Upper lobe of left lung (tissue), 4 donors: ENCODE results near the gene CCDC57.

Experiments
- POLR2A ChIP-seq, 4 donors: fragments of 450-650 bp; IDR thresholded peaks; one replicate each; pipeline ENCODE4 v1.5.1; 2016 to 2017; ENCODE audit warnings: antibody characterized with exemption in 4 of 4, mild to moderate bottlenecking in 2 of 4
- POLR2AphosphoS5 ChIP-seq, 2 donors: sonication (generic); formaldehyde crosslinking; IDR thresholded peaks; one replicate each; pipeline ENCODE4 v1.5.1; 2017; ENCODE audit warnings: antibody characterized with exemption in 2 of 2
- TF ChIP-seq, protein P1 (sequence below), 6 experiments: fragments of 450-650 bp in 4 of 6; fragments of 200-600 bp in 2 of 6; sonication (generic) in 2 of 6; IDR thresholded peaks; one replicate each; pipeline ENCODE4 v1.5.1; 2016 to 2019; ENCODE audit warnings: antibody characterized with exemption in 6 of 6

DNA sequence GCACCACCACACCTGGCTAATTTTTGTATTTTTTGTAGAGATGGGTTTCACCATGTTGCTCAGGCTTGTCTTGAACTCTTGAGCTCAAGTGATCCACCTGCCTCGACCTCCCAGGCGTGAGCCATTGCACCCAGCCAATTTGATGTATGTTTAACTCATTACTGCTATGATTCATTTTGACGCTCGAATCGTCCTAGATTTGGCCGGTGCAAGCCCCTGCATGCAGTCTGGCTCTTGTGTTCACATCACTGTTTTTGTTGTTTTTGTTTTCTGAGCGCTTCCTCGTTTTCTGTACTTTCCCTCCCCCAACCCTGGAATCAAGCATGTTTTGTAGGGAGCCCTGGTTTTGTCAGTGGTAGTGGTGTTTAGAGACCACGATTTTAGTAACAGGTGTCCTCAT is 139.2 kb downstream of the CCDC57 start:
- TF ChIP-seq, protein P1, sequence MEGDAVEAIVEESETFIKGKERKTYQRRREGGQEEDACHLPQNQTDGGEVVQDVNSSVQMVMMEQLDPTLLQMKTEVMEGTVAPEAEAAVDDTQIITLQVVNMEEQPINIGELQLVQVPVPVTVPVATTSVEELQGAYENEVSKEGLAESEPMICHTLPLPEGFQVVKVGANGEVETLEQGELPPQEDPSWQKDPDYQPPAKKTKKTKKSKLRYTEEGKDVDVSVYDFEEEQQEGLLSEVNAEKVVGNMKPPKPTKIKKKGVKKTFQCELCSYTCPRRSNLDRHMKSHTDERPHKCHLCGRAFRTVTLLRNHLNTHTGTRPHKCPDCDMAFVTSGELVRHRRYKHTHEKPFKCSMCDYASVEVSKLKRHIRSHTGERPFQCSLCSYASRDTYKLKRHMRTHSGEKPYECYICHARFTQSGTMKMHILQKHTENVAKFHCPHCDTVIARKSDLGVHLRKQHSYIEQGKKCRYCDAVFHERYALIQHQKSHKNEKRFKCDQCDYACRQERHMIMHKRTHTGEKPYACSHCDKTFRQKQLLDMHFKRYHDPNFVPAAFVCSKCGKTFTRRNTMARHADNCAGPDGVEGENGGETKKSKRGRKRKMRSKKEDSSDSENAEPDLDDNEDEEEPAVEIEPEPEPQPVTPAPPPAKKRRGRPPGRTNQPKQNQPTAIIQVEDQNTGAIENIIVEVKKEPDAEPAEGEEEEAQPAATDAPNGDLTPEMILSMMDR (IDR thresholded peaks at IDR 0.05), result no peak
- TF ChIP-seq POLR2A (IDR thresholded peaks at IDR 0.05) (no peak), POLR2AphosphoS5 (IDR thresholded peaks at IDR 0.05) (no peak)
